GM10248 (cell line): ENCODE results near the gene BSND.

Source experiments
- CTCF ChIA-PET: fragments of 300-600 bp; sonication (Branson Sonifier 250); formaldehyde crosslinking; extraction: SDS; loops from one replicate; lab custom pipeline; 2021; ENCODE audit warnings: antibody characterized with exemption; lab: Yijun Ruan, JAX
- POLR2A ChIA-PET: fragments of 350-650 bp; sonication (Branson Sonifier 250); formaldehyde crosslinking; extraction: SDS; loops from one replicate; lab custom pipeline; 2020; ENCODE audit warnings: antibody characterized with exemption; lab: Yijun Ruan, JAX
- DNase-seq: peaks from one replicate; pipeline ENCODE4 v3.0.0; 2012; ENCODE audit errors: extremely low spot score
- TF ChIP-seq, protein P1 (sequence below): IDR thresholded peaks from 2 replicates; pipeline ENCODE4 v1.5.1; 2012; ENCODE audit warnings: mild to moderate bottlenecking, low read depth; ENCODE audit errors: extremely low read depth, missing control alignments, control extremely low read depth

The BSND gene

GRCh38 chr1:54984131-54984842 lies 14.4 kb upstream of the BSND start:
- DNase-seq: no peak
- TF ChIP-seq, protein P1, sequence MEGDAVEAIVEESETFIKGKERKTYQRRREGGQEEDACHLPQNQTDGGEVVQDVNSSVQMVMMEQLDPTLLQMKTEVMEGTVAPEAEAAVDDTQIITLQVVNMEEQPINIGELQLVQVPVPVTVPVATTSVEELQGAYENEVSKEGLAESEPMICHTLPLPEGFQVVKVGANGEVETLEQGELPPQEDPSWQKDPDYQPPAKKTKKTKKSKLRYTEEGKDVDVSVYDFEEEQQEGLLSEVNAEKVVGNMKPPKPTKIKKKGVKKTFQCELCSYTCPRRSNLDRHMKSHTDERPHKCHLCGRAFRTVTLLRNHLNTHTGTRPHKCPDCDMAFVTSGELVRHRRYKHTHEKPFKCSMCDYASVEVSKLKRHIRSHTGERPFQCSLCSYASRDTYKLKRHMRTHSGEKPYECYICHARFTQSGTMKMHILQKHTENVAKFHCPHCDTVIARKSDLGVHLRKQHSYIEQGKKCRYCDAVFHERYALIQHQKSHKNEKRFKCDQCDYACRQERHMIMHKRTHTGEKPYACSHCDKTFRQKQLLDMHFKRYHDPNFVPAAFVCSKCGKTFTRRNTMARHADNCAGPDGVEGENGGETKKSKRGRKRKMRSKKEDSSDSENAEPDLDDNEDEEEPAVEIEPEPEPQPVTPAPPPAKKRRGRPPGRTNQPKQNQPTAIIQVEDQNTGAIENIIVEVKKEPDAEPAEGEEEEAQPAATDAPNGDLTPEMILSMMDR: no peak
- POLR2A ChIA-PET: no interaction called here

DNA sequence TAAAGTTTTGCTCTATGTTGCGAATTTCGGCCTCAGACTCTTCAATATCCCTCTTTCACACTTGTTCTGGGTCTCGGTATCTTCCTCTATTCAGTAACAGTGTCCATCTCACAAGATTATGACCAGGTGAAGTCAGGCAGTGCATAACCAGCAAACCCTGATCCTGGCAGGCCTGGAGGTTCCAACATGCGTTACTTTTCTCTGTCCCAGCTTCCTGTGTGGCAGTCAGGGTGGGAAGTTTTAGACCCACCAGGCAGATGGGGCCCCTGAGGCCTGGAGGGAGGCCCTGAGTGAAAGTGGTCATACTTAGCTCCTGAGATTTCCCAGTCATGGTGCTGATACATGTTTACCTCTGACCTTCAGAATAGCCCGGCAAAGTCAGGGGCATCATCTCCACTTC lies 13.2 kb upstream of the BSND start:
- no peak for DNase-seq
- CTCF ChIA-PET: interaction anchor here (4.6 to 24.6 kb wide), 2 partner anchors 11 to 40 kb away, joined by 29 to 609 read pairs; no protein-coding TSS in a partner anchor
- POLR2A ChIA-PET: no interaction called here
- TF ChIP-seq, protein P1: no peak

More at GRCh38 chr1:54984131-54984842, 14.4 kb upstream of the BSND start:
- CTCF ChIA-PET: interaction anchor here (1.1 to 24.6 kb wide), 3 partner anchors 12 to 38 kb away, joined by 4 to 609 read pairs (median 29); no protein-coding TSS in a partner anchor

DNA sequence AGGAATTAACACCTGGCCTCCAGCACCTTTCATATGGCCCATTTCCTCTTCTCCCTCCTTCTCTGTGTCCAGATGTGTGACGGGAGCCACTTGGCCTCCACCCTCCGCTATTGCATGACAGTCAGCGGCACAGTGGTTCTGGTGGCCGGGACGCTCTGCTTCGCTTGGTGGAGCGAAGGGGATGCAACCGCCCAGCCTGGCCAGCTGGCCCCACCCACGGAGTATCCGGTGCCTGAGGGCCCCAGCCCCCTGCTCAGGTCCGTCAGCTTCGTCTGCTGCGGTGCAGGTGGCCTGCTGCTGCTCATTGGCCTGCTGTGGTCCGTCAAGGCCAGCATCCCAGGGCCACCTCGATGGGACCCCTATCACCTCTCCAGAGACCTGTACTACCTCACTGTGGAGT lies 12.7 kb upstream of the BSND start:
- ChIA-PET CTCF (interaction anchor here (1.3 to 24.6 kb wide), 3 partner anchors 10 to 40 kb away, joined by 3 to 609 read pairs (median 29); no protein-coding TSS in a partner anchor), POLR2A (no interaction called here)
- no peak for DNase-seq
- TF ChIP-seq, protein P1: no peak

DNA sequence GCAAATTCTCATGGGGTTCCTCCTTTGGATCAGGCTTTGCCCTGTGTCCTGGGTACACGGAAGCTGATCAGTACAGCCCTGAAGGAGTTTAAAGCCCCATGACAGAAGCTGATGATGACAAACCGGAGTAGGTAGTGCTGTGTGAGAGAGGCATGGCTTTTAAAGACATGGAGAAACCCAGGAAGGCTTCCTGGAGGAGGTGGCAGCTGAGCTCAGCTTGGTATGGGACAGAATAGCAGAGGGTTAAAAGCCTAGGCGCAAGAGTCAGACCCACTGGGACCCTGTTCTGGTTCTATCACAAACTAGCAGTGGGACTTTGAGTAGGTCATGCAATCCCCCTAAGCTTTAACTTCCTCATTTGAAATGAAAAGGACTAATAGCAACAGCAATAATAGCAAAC lies 12.2 kb upstream of the BSND start:
- CTCF ChIA-PET: interaction anchor here (1.3 to 24.6 kb wide), 4 partner anchors 8 to 41 kb away, joined by 3 to 609 read pairs (median 18); no protein-coding TSS in a partner anchor
- POLR2A ChIA-PET: no interaction called here
- TF ChIP-seq, protein P1: no peak
- DNase-seq: no peak

DNA sequence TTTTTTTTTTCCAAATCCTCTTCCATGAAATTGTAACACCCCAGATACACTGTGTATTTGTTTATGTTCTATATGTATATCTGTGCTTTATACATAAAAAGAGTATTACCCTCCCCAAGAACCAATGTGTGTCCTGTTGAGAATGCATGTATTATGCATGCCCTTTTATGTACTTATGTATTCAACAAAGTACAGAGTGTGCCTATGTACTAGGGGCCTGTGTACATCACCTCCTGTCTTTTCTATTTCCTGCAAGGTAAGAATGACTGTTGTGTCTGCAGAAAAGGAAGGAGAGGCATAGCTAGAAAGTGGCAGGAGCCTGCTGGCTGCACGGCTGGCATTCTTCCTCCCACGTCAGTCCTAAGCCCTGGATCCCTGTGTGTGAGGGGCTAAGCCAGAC lies 11.3 kb upstream of the BSND start:
- ChIA-PET POLR2A (no interaction called here), CTCF (interaction anchor here (1.3 to 24.6 kb wide), 4 partner anchors 9 to 41 kb away, joined by 3 to 609 read pairs (median 18); no protein-coding TSS in a partner anchor)
- DNase-seq: no peak
- TF ChIP-seq, protein P1: no peak

GRCh38 chr1:54987919-54988705 lies 10.6 kb upstream of the BSND start:
- no peak for DNase-seq
- ChIA-PET CTCF (interaction anchor here (1.0 to 24.6 kb wide), 6 partner anchors 8 to 42 kb away, joined by 3 to 609 read pairs (median 4); no protein-coding TSS in a partner anchor), POLR2A (no interaction called here)
- TF ChIP-seq, protein P1: no peak
